ENCODE measurements around the gene PEG3.

PEG3 gene

GRCh38 chr19:56838909-56839651, 1.4 kb downstream of the PEG3 start:
- DNase-seq: peak; percentile 98

- DNase-seq: peak; percentile 65
Measured at GRCh38 chr19:56838024-56838908, 2.3 kb downstream of the PEG3 start.

- DNase-seq: peak; percentile 74
Measured at GRCh38 chr19:56837492-56838023, 3.0 kb downstream of the PEG3 start.

DNA sequence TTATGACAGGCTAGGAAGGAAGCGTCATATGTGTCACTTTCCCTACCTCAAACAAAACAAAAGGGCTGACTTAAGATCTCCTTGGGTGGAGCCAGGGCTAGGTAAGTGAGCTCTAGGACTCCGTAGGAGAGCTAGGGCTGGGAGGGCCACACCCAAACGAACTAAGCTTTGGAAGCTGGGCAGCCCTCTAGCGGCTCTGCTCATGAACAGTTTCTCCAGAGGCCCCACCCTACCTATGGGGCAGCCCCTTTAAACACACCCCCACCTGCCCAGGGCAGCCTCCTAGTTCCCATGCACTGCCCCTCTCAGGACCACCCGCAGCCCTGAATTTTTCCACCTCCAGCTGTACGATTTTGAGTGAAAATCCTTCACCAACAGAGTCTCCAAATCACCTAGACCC, 3.5 kb downstream of the PEG3 start:
- no peak for DNase-seq

- no peak for DNase-seq
Measured at GRCh38 chr19:56836059-56836458, 4.5 kb downstream of the PEG3 start.

DNA sequence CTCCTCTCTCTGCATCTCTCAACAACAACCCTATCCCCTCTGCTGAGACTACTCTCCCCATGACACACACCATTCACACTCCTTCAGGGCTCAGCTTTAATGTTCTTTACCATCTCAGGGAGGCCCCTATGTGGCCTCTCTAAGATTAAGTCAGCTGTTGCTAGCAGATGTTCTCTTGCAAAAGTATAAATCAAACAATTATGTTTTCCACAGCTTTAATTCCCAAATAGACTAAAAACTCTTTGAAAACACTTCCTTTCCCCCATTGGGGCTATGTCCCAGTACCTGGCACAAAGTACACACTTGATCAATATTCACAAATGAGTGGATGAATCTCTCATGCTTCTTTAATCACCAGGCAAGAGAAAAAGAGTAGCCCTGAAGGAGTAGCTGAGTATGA, 5.1 kb downstream of the PEG3 start:
- DNase-seq: no peak

GRCh38 chr19:56834564-56835375, 5.8 kb downstream of the PEG3 start:
- DNase-seq: no peak

GRCh38 chr19:56832352-56832928, 8.1 kb downstream of the PEG3 start:
- no peak for DNase-seq

- no peak for DNase-seq
Measured at GRCh38 chr19:56831255-56831654, 9.3 kb downstream of the PEG3 start.

- DNase-seq: no peak
Measured at GRCh38 chr19:56829596-56829995, 10.9 kb downstream of the PEG3 start.

GRCh38 chr19:56827708-56828107, 12.8 kb downstream of the PEG3 start:
- no peak for DNase-seq

DNA sequence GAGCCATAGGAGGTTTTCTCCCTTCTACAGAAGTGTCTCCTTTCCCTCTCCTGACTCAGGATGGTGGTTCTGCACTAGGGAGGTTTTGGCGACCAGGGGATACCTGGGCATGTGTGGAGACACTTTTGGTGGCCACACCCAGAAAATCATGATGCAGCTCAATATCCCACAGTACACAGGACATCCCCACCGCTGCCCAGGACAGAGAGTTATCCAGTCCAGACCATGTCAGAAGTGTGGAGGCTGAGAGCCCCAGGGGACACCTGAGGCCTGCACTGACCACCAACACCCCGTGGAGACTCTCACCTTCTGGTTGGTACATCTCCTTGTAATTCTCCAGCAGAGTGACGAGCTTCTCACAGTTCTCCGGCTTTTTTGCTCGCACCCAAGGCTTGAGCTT, 16.6 kb downstream of the PEG3 start:
- no peak for DNase-seq

DNA sequence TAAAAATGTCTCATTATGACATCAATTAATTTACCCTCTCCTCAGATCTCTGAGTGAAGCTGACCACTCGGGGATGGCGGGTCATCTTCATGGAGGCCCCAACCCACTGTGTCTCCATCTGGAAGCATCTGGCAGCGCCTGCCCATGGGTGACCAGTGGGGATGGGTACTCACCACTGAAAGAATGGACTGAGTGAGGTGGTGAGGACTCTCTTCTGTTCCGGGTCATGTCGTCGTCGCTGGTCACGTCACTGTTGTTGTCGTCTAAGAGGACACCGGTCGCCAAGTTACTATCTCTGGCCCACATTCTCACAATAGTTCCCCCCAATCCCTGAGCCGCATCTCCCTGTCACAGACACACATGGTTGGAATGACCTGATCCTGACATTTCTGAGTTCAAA, 17.1 kb downstream of the PEG3 start:
- DNase-seq: no peak

DNA sequence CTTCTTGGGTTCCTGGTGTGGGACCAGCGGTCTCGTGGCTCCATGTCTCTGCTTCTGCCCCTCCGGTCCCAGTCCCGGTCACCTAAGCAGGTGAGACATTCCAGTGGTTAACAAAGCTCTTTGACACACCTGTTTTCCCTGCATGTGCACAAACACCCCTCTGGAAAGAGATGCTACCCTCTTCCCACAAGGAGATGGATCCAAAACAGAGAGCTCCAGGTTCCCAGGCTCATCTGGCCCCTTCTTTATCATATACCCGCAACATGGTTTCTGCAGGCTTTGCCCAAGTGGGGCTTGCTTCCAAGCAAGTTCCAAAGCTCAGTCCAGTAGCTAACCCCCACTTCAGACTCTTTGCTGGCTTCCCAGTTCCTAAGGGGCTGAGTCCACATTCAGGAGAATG, 17.8 kb downstream of the PEG3 start:
- DNase-seq: no peak

DNA sequence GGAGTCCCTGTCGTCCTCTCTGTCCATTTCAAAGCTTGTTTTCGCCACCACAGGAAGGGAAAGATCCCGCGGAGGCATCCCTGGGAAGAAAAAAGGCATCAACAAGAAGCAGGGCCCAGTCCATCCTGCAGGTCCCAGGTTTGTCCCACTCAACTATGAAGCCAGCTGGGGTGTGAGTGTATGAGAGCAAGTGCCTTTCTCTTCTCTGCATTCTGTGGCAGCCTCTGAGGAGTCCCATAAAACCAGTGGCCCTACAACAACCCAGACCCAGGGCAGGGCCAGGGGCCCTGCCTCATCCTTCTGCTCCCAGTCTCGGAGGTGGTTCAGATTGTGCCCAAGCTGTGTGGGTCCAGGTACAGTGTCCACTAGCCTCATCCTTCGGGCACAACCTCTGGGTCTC, 18.9 kb downstream of the PEG3 start:
- no peak for DNase-seq

- no peak for DNase-seq
Measured at GRCh38 chr19:56821209-56821608, 19.3 kb downstream of the PEG3 start.

GRCh38 chr19:56819166-56819565, 21.4 kb downstream of the PEG3 start:
- no peak for DNase-seq

DNA sequence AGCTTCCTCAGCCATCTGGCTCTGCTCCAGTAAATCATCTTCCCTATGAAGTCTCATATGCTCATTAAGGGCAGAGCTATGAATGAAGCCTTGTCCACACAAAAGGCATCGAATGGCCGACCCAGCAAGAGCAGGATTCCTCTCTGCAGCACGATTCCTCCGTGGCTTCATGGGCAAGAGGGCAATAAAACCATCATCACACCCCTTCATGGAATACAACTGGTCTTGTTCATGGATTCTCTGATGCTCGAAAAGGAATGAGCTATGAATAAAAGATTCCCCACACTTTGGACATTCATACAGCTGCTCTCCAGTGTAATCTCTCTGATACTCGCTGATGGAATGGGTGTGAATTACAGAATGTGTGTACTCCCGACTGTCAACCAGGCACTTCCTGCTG, 25.9 kb downstream of the PEG3 start:
- DNase-seq: no peak

DNA sequence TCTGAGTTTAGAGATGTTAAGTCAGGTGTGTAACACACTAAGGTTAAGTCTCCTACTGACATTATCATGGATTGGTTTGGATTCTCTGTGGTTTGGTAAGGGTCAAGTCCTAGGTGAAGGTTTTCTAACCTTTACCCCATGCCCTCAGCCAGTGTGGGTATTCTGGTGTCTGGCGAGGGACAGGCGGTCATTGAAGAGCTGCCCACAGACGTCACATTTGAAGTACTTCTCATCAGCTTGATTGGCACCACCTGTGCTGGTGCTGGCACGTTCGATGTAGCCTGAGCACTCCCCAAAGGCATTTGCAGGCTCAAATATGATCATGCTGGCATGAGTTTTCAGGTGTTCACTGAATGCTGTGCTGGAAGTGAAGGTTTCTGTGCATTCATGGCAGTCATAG, 27.0 kb downstream of the PEG3 start:
- no peak for DNase-seq

DNA sequence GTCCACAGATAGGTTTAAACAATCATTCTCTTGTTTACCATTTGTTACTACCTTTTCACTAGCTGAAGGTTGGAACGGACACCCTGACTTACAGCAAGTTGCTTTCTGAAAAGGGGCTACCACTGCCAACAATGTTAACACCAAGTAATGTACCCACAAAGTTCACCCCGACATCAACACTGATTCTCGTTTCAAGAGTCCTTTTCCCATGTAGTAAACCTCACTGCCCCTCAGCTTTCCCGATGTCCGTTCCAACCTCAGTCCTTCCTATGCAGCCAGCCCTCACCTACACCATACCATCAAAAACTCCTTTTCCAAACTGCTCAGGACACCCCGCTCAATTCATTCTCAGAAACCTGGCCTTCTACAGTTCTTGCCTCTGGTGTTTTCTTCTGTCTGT, 29.0 kb downstream of the PEG3 start:
- DNase-seq: no peak

GRCh38 chr19:56810260-56810659, 30.3 kb downstream of the PEG3 start:
- DNase-seq: no peak

DNA sequence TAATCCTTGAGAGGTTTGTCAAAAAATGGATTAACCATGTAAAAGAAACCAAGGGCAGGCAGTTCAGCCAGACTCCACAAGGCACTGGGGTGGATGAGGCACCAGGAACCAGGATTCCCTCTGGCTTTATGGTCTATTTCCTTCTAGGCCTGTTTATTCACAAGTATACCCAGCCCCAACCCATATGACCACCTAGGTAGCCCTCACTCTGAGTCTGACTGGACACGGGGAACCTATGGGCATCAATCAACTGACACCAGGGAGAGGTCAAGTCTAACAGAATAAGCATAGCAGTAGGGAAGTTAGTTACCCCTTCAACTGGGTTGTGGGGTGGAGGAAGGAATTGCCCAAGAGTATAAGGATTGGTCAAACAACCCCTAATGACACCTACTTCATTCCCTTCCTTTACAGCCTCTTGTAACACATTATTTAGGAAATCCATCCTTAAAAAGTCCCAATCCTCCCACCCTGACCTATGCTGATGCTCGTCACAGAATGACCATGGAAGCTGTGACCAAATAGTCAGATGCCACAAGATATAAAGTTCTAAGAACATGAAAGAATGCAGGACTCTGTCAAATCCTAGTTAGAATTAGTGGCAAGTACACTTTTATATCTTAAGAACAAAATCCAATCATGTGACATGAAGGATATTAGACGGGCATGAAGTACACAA, 31.7 kb downstream of the PEG3 start:
- DNase-seq: no peak
